Stimulated activated naive CD4-positive, alpha-beta T cell (primary cell): Measurements from ENCODE around the gene CAV3.
"Not testable (repeated sequence)": the region's sequence is repeated elsewhere in the genome, so short reads cannot be mapped to it uniquely, and the experiment has no call there.

Experiments
- DNase-seq, 6 experiments: peaks; one replicate each; lab custom pipeline; 2025; lab: John Stamatoyannopoulos, UW

Gene CAV3

GRCh38 chr3:8733332-8734094 is at the start of gene CAV3:
Gene CAV3, plus strand, starts transcription at chr3:8733802. Its CDS starts 75 bp downstream, at chr3:8733877.
- DNase-seq: no peak

GRCh38 chr3:8684992-8685391 is 48.6 kb upstream of the CAV3 start:
- not testable (repeated sequence) for DNase-seq

- DNase-seq: not testable (repeated sequence)
These were observed 42.3 kb upstream of the CAV3 start for GRCh38 chr3:8691295-8691694.

DNA sequence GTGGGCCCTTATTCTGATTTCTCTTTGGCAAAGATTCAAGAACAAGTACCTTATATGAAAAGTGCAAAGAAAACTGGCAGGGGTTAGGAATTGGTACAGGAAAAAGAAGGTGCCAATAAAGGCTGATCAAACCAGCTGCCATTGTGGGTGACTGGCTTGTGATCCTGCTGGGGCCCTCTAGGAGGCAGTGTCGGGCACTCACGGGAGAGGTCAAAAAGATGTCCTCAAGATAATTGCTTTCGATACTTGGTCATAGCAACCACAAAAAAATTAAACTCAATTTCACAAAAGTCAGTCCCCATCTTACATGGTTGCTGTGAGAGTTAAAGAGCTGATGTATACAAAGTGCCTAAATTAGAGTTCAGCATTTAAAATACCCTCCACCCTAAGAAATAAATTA is 31.0 kb upstream of the CAV3 start:
- DNase-seq: no peak

- DNase-seq: no peak
These were observed 28.0 kb upstream of the CAV3 start for GRCh38 chr3:8705575-8705974.

DNA sequence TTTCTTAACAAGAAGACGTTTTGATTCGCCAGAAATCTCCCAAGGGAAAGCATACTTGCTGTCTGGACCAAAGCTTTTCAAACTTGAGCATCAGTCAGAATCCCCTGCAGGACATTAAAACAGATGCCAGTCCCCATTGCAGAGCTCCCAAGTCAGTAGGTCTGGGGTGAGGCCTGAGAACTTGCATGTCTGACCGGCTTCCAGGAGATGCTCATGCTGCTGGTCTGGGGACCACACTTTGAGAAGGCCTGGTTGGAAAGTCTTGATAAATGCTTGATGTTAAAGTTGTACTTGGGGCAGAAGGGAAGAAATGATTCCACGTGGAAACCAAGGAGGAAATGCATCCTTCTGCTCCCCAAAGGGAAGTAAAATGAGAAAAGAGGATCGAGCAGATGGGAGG is 24.3 kb upstream of the CAV3 start:
- DNase-seq: no peak

- no peak for DNase-seq
These were observed 23.6 kb upstream of the CAV3 start for GRCh38 chr3:8709801-8710507.

DNA sequence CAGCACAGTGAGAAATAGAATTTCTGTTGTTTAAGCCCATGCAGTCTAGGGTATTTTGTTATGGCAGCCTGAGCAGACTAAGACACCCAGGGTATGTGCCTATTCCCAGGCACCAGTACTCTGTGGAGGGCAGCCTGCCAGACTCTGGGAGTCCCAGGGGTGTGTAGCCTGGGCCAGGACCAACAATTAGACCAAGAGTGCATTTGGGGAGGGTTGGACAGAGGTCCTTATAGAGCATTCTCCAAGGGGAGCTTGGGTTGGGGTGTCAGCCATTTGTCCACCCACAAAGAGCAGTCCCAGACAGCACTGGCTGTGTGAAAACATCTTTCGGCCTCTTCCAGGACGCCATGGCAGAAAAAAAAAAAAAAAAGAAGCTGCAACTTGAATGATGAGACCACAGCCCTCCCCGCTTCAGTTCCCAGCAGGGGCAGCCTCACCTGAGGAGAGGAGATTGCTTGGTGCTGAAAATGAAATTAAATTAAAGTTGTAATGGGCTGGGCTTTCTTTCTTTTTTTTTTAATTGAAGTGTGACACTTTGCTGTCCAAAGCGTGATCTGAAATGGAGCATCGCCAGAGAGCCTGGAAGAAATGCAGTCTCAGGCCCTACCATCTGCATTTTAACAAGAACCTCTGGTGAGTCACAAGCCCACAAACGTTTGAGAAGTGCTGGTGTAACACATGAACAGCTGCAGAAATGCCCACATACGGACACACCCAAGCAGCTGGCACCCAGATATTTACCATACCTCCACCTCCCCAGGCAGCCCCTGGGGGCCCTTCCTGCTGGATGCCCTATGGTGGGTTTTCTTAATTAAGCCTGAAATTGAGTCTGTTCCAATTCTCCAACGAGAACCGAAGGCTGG is 21.3 kb upstream of the CAV3 start:
- no peak for DNase-seq

GRCh38 chr3:8712908-8713255 is 20.7 kb upstream of the CAV3 start:
- no peak for DNase-seq

GRCh38 chr3:8713901-8714759 is 19.5 kb upstream of the CAV3 start:
- DNase-seq: no peak

GRCh38 chr3:8715757-8716156 is 17.8 kb upstream of the CAV3 start:
- not testable (repeated sequence) for DNase-seq

DNA sequence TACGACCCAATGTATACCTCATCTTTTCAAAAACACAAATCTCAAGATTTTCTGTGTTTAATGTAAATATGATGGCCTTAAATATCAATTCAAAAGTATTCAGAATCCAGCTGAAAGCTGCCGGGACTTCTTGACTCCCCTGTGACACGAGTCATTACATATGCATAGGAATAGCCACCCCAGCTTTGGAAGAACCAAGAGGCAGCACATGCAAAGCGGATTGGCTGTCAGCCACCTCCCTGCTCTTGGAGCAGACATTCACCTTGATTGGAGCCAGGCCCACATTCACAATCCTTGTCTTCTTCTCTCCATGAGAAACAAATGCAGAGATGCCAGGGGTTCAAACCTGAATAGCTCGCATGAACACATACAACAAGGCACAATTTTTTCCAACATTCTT is 10.8 kb upstream of the CAV3 start:
- no peak for DNase-seq

GRCh38 chr3:8723612-8724011 is 10.0 kb upstream of the CAV3 start:
- no peak for DNase-seq

GRCh38 chr3:8724108-8724752 is 9.4 kb upstream of the CAV3 start:
- no peak for DNase-seq

DNA sequence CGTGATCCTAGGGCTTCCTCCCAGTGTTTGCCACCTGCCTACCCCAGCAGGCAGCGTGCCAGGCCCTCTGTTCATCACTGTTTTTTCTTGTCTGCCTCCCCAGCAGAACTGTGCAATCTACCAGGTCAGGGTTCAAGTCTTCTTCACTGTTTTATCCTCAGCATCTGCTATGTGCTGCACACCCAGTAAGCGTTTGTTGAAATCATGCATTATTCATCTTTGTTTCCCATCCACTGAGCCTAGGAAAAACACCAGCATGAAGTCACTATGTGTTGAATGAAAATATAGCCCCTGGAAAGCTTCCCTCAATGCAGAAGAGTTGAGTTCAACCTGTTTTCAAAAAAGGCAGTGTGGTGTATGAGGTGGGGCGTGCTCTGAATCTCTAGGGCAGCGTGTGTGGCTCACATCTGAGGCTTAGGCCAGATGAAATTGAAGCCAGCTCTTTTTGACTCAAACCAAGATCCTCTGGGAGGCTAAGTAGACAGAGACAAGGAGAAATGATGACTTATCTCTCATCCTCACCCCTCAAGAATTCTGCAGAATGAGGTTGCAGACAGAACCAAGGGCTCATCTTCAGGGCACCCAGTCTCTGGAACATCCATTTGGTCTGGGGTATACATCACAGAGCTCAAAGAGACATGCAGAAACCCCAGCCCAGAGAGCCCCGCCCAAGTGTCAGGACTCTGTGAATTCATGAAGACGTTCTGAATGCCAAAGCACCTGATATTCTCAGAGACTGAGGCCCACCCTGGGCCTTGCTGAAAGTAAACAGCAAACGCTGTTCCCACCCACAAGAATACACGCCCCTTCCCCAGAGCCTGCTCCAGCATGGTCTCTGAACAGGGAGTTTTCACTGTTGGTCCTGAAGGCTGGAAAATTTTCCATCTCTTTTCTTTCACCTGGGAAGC is 5.7 kb upstream of the CAV3 start:
- DNase-seq: no peak

DNA sequence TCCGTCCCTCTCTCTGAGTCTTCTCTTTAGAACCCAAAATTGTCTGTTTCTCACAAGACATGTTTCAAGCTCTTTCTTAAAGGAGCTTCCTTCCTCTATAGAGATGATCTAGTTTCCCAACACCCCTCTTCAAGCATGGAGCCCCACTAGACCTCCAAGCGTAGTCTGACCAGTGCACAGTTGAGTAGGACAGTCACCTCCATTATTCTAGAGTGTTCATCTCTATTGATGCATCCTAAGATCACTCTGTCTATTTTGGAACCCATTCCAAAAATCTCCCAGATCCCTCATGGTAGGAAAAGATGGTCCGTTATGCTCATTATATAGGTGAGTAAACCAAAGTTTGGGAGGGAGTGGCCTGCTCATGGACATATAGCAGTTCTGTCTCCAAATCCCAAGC is 4.1 kb upstream of the CAV3 start:
- DNase-seq: no peak

DNA sequence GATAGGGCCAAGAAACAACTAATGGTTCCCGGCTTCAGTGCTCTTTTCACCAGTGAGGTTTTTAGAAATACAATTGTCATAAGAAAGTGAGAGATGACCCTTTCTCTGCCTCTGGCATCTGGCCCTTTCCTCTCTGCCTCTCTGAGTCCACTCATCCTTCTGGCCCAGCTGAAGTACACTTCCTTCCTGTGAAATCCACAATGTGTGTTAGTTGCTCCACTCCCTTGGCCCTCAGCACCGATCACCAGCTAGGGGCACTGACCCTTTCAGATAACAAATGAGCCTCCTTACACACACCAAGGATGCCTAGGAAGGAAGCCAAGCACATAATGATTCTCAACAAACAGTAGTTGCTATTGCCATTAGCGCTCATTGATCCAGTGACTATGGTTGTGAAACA is 2.9 kb upstream of the CAV3 start:
- no peak for DNase-seq

DNA sequence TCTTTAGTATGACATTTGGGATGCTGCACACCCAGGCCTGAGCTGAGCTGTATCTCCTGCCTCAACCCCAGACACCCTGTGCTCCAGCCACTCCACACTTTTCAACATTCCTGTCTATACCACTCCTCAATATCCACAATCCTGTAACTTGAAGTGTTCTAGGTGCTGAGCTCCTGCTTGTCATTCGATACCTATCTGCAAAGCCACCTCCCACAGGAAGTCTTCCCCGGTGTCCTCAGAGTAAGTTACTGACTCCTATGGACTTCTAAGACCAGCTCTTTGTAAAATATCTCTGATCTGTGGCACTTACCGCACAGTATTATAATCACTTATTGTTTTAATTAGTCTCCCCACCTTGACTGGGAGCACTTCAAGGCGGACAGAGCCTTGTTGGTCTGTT is 1.2 kb upstream of the CAV3 start:
- DNase-seq: no peak

DNA sequence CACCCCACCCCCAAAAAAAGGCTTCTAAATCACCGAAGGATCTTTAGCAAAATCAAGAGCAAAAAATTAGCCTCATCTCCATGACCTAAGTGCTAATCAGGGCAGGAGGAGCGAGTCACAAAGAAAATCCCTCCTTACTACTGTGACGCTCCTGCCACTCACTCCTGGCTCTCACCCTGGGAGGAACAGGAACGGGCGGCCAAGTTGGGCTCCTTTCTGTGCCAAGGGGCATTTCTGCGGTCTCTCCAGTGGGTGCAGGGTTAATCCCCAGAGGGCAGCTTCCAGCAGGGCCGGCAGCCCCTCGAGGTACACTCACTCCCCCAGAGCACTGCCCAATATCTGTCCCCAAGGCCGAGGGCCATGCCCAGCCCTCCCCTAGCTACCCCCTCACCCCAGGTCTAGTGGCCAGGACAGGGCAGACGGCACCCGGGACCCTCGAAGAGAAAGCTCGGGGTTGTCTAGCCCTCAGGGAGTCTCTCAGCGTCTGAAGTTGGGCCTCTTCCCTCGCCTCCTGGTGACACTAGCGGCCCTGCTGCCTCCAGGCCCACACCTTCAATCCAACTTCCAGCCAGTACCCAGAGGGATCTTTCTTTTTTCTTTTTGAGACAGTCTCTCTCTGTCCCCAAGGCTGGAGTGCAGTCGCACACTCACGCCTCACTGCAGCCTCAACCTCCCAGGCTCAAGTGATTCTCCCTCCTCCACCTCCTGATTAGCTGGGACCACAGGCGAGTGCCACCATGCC is 706 bp downstream of the CAV3 start:
- no peak for DNase-seq

- no peak for DNase-seq
These were observed 1.3 kb downstream of the CAV3 start for GRCh38 chr3:8734908-8735307.
